Measurements from ENCODE around the gene CRYZL1. TPM values are rescaled to one million over a fixed set of nuclear protein-coding genes. Genes with fewer than 3 reads are reported as not detected.

Gene CRYZL1
- total RNA-seq, 1 experiment from 2014 or later, result 8.1 TPM

- peak; percentile 80 for DNase-seq (ENCODE audit: low spot score)
Observed at GRCh38 chr21:33541756-33542639, 99.5 kb downstream of the CRYZL1 start, which contains the start of gene GART. Gene GART (minus strand): TSS chr21:33542117. CDS start chr21:33539315, 2,802 bp downstream.

GRCh38 chr21:33541105-33541711 lies 100.3 kb downstream of the CRYZL1 start:
- peak; percentile 58 for DNase-seq (ENCODE audit: low spot score)

GRCh38 chr21:33540711-33541104 lies 100.8 kb downstream of the CRYZL1 start:
- peak; percentile 19 for DNase-seq (ENCODE audit: low spot score)

GRCh38 chr21:33539616-33540015 lies 101.9 kb downstream of the CRYZL1 start:
- DNase-seq (ENCODE audit: low spot score), result no peak

Other genes starting within 250 kb of the CRYZL1 start
- gene IFNGR2, start 238.3 kb downstream of the CRYZL1 start, total RNA-seq (2014; rRNA removed; shearing (Covaris generic)), result 28.1 and 30.2 TPM in 2 replicates
- gene TMEM50B, start 161.8 kb downstream of the CRYZL1 start, total RNA-seq (2014; rRNA removed; shearing (Covaris generic)), result 7.0 and 8.0 TPM in 2 replicates
- gene DNAJC28, start 150.0 kb downstream of the CRYZL1 start, total RNA-seq (2014; rRNA removed; shearing (Covaris generic)), result 0.20 and 0.42 TPM in 2 replicates
- 57.6 and 59.4 TPM in 2 replicates for gene GART, start 99.6 kb downstream of the CRYZL1 start, total RNA-seq (2014; rRNA removed; shearing (Covaris generic))
- gene SON, start 98.7 kb downstream of the CRYZL1 start, total RNA-seq (2014; rRNA removed; shearing (Covaris generic)), result 67.7 and 68.9 TPM in 2 replicates
- 19.4 and 21.7 TPM in 2 replicates for gene DONSON, start 53.1 kb downstream of the CRYZL1 start, total RNA-seq (2014; rRNA removed; shearing (Covaris generic))
- 12.4 and 19.6 TPM in 2 replicates for gene ITSN1, start 760 bp upstream of the CRYZL1 start, total RNA-seq (2014; rRNA removed; shearing (Covaris generic))

Measured in HT-29 (cell line).